ENCODE data around the gene FGF22. TPM values are rescaled to one million over a fixed set of nuclear protein-coding genes. Genes with fewer than 3 reads are reported as not detected.

Gene FGF22
- 1.0 TPM for polyA plus RNA-seq (2012; ENCODE audit: insufficient read length, low read depth)

DNA sequence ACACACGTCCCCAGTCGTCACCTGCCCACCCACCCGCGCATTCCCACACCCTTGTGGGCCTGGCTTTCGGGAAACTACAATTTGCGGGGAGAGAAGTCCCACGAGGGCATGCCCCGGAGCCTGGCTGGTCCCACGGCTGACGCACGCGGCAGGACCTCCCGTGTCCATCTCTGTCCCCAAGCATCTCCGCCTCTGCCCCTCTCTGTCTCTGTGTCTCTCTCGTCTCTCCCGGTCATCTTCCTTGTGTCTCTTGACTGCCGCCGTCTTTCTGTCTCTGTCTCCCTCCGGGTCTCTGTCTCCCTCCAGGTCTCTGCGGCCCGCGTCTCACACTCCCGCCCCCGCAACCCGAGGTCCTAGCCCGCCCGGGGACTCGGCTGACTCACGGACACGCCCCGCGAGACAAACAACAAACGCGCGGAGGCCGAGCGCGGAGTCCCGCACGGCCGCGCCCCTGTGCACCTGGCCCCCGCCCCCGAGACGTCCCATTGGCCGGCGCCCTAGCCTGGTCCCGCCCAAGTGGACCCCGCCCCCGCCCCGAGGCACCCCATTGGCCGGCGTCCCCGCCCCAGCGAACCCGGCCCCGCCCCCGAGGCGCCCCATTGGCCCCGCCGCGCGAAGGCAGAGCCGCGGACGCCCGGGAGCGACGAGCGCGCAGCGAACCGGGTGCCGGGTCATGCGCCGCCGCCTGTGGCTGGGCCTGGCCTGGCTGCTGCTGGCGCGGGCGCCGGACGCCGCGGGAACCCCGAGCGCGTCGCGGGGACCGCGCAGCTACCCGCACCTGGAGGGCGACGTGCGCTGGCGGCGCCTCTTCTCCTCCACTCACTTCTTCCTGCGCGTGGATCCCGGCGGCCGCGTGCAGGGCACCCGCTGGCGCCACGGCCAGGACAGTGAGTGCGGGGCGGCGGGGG lies at the start of gene FGF22:
Gene FGF22 (plus strand): TSS at position 627 of the 908 bp plus-strand sequence. CDS start 47 bp downstream, at position 674.
- TF ChIP-seq TAF1 (IDR thresholded peaks at IDR 0.05; ENCODE audit: borderline replicate concordance, insufficient read depth, low read length) (no peak), REST (IDR thresholded peaks at IDR 0.05; ENCODE audit: insufficient read depth in 1 of 2, low read depth in 2 of 2, low read length in 2 of 2) (no peak), POLR2AphosphoS5 (IDR thresholded peaks at IDR 0.05; ENCODE audit: low read depth, low read length) (no peak), FOXP2 (optimal IDR thresholded peaks at IDR 0.05; ENCODE audit: borderline replicate concordance, extremely low read depth, extremely low read length, insufficient read depth) (no peak), SIN3A (IDR thresholded peaks at IDR 0.05; ENCODE audit: borderline replicate concordance, insufficient read depth, low read length) (no peak)

- TF ChIP-seq FOXP2 (optimal IDR thresholded peaks at IDR 0.05; ENCODE audit: borderline replicate concordance, extremely low read depth, extremely low read length, insufficient read depth) (no peak), REST (IDR thresholded peaks at IDR 0.05; ENCODE audit: insufficient read depth in 1 of 2, low read depth in 2 of 2, low read length in 2 of 2) (peak in 1 of 2 experiments; percentile 49; a peak in 2 of 4 replicates), POLR2AphosphoS5 (IDR thresholded peaks at IDR 0.05; ENCODE audit: low read depth, low read length) (no peak), TAF1 (IDR thresholded peaks at IDR 0.05; ENCODE audit: borderline replicate concordance, insufficient read depth, low read length) (no peak), SIN3A (IDR thresholded peaks at IDR 0.05; ENCODE audit: borderline replicate concordance, insufficient read depth, low read length) (no peak)
Observed at GRCh38 chr19:590396-590745, 49.3 kb upstream of the FGF22 start.

GRCh38 chr19:590750-591098 lies 49.0 kb upstream of the FGF22 start:
- no peak for TF ChIP-seq FOXP2 (optimal IDR thresholded peaks at IDR 0.05; ENCODE audit: borderline replicate concordance, extremely low read depth, extremely low read length, insufficient read depth)
- TF ChIP-seq REST (IDR thresholded peaks at IDR 0.05; ENCODE audit: insufficient read depth in 1 of 2, low read depth in 2 of 2, low read length in 2 of 2): no peak

DNA sequence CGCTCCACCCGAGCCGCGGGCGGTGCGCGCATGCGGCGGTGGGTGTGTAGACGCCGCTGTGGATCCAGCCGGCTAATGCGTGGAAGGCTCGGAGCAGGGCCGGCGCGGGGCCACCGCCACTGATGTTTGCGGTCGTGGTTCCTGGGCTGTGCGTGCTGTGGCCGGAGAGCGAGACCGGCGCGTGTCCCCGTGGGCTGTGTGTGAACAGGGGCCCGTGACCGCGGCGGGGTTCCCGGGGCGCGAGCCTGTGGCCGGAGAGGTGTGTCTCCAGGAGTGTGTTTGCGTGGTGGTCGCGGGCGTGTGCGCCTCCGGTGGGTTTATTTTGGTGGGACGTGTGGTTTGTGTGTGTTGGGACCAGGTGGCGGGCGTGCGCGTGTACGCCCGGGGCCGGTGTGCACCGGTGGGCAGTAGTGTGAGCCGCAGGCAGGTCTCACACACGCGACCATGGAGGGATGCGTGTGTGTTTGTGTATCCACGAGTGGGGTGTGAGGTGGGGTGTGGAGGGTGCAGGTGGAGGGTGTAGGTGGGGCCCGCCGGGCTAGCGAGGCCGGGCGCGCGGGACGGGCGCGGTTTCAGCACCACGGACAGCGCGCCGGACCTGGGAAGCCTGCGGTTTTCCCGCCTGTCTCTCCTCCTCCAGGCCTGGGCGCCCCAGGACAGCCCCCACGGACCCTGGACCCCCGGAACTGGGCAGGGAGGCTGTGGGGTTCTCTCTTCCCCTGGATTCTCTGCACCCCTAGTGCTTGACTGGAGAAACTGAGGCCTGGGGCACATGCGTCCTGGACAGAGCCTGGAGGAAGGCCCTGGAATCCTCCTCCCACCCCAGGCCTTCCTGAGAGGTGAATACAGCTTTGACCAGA lies 48.4 kb upstream of the FGF22 start:
- no peak for TF ChIP-seq FOXP2 (optimal IDR thresholded peaks at IDR 0.05; ENCODE audit: borderline replicate concordance, extremely low read depth, extremely low read length, insufficient read depth)
- no peak for TF ChIP-seq POLR2AphosphoS5 (IDR thresholded peaks at IDR 0.05; ENCODE audit: low read depth, low read length)
- TF ChIP-seq TAF1 (IDR thresholded peaks at IDR 0.05; ENCODE audit: borderline replicate concordance, insufficient read depth, low read length): no peak
- TF ChIP-seq SIN3A (IDR thresholded peaks at IDR 0.05; ENCODE audit: borderline replicate concordance, insufficient read depth, low read length): peak; percentile 46; the same call in 1 of the 2 replicates
- TF ChIP-seq REST (IDR thresholded peaks at IDR 0.05; ENCODE audit: insufficient read depth in 1 of 2, low read depth in 2 of 2, low read length in 2 of 2): peak; percentile 97
